HG02938 (cell line): ENCODE results near the gene TTC9.

Experiments used
- ATAC-seq: cut with Tn5 transposase; IDR thresholded peaks from one replicate; pipeline ENCODE4 v1.9.1; 2021; ENCODE audit warnings: mild to moderate bottlenecking, moderate library complexity; ENCODE audit not compliant: unreplicated experiment

TTC9 gene

GRCh38 chr14:70711451-70711850 is 69.7 kb downstream of the TTC9 start:
- no peak for ATAC-seq

- ATAC-seq, result no peak
Observed at GRCh38 chr14:70713096-70713495, 71.4 kb downstream of the TTC9 start.

DNA sequence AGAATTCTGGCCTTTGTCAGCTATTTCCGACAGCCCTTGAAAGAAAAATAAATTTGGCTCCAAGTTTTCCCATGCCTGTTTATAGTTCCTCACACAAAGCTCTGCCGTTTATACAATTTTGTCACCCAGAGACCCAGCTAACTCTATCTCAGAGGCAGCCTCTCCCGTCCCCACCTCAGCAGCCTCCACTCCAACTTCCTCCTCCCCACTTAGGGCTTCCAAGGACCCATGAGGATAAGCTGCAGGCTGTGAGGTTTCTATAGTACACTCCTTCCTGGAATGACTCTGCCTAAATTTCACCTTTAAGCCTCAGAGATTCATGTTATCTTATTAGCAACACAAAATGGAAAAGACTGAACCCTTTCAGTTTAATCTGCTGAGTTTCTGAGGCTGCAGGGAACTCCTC is 71.8 kb downstream of the TTC9 start:
- no peak for ATAC-seq

DNA sequence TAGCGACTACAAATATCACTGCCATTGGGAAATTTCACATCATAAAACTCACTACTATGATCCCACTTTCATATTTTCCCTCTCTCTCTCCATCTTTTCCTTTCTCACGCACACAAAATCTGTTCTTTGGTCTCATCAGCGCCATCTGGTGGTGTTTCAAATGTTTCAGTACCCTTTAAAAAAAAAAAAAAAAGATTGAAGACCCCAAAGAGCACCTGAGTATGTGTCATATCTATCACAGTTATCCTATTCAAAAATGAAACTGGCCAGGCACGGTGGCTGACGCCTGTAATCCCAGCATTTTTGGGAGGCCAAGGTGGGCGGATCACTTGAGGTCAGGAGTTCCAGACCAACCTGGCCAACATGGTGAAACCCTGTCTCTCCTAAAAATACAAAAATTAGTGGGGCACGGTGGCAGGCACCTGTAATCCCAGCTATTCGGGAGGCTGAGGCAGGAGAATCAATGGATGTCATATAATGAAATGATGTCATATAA is 72.4 kb downstream of the TTC9 start:
- no peak for ATAC-seq

DNA sequence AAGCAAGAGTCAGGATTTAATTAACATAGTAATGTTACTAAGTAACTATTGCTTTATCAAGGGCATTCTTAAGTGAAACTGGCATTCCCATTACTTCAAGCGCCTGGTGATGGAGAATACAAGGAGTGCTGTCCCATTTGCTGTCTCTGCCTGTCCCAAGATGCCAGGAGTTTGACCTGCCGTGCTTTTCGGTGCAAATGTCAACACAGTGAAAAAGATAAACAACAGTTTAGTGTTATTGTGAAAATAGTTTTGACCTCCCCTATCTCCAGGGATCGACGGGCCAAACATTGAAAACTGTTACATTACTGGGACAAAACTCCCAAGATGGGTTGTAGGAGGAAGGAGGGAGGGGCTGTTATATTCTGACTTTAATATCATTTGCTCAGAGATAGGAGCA is 74.8 kb downstream of the TTC9 start:
- ATAC-seq, result no peak

DNA sequence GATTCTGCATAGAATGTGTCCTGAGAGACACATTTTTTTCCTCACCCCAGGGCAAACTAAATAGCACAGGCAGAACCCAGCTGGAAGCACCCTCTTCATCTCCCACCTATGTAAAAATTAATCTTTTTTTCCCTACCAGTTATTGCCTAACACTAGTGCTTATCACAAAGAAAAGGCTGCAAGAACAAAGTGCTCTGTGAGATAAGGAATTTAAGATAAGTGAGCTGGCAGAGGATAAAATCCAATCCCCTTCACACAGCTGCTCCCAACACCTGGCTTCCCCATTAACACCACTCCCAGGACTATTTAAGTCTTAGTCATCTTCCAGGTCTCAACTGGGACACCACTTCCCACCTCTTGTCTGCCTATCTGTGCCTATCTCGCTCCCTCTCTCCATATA is 75.2 kb downstream of the TTC9 start:
- ATAC-seq, result no peak

DNA sequence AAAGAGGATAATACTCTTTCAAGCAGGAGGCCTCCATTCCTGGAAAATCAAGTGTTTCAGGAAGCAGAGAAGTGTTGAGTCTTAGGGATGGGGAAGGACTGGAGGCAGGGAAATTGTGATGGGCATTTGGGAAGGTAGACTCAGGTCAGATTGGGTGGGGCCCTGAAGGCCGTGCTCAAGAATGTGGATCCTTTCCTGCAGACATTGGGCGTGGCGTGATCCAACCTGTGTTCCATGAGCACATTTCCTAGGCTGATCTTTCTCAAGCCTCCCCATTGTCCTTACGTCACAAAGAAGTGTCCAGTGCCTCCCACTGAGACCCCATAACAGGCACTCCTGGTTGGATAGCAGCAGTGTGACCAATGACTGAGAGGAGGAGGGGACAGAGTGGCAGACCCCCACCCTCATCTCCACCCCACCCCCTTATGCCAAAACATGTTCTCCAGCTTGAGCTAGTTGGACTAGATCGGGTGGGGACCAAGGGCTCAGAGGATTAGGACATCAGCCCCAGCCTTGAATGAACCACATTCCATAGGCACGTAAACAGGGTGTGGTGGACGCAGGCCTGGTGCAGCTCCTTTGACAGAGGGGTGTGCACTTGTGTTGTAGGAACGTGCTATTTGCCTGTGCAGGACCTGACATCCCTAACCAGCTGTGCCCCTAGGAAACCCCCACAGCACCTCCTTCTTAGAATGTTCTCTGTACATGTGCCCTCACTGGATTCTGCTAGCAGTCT is 76.8 kb downstream of the TTC9 start:
- no peak for ATAC-seq

GRCh38 chr14:70721542-70721941 is 79.8 kb downstream of the TTC9 start:
- no peak for ATAC-seq

GRCh38 chr14:70722418-70722817 is 80.7 kb downstream of the TTC9 start:
- ATAC-seq, result no peak

DNA sequence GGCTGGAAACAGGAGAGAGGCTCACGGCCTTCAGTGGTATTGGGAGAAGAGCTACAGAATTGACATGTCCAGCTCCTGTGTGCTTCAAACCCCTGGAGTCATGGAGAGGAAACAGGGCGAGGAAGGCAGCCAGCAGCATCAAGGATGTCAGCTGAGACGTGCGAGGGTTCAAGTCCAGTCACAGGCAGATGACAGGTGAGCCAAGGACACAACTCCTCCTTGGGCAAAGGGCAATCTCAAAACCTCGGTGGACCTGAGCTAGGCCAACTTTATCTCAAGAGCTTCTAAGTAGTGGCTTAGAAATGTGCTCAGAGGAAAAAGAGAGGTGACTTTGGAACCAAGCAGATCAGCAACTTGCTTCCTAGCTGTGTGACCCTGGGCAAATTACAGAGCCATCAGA is 81.6 kb downstream of the TTC9 start:
- ATAC-seq, result no peak

DNA sequence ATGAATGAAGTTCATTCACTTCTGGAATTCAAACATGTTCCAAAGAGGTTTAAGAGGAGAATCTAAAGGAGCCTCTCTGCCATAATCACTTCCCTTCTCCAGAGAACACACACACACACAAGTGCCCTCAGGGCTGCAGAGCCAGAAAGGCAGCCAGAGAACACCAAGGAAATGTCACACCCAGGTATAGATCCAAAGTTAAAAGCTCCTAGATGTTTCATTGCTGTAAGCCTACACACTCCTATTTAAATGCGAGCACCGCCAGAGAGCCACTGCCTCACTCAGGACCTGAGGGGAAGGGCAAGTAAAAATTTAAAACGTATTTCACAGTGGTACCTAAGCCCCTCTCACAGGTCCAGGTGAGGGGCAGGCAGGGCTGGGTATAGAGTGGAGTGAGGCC is 82.4 kb downstream of the TTC9 start:
- ATAC-seq, result no peak

DNA sequence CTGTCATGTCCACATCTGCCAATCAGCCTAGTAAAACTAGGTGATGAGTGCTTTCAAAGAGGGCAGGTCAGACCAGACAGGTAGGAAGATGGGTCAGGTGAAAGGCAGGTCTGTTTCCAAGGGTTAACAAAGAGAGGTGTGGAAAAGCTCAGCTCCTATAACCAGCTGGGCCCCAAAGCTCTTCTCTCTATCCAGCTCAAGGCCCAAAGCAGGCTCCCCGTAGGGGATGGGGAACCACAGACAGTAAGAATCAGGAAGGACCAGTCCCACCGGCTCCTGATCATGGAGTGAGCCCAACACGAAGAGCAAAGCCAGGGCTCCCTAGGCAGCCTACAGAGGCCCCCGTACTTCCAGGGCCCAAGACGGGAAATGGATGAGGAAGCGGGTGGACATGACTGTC is 83.2 kb downstream of the TTC9 start:
- no peak for ATAC-seq
